C4-2B (cell line): ENCODE measurements around the gene FARSB.
A peak's percentile ranks its signal among the peaks of the same experiment; 100 is the strongest.

Source experiments
- H3K27ac ChIP-seq: fragments of 450-650 bp; 2 replicates; pipeline ENCODE4 v1.5.1; 2017
- ZFX ChIP-seq: fragments of 450-650 bp; IDR thresholded peaks from 2 replicates; pipeline ENCODE4 v1.6.1; 2017
- TF ChIP-seq, protein P1 (sequence below): fragments of 450-650 bp; conservative IDR thresholded peaks from 2 replicates; pipeline ENCODE4 v1.5.1; 2017; ENCODE audit warnings: mild to moderate bottlenecking

Gene FARSB

DNA sequence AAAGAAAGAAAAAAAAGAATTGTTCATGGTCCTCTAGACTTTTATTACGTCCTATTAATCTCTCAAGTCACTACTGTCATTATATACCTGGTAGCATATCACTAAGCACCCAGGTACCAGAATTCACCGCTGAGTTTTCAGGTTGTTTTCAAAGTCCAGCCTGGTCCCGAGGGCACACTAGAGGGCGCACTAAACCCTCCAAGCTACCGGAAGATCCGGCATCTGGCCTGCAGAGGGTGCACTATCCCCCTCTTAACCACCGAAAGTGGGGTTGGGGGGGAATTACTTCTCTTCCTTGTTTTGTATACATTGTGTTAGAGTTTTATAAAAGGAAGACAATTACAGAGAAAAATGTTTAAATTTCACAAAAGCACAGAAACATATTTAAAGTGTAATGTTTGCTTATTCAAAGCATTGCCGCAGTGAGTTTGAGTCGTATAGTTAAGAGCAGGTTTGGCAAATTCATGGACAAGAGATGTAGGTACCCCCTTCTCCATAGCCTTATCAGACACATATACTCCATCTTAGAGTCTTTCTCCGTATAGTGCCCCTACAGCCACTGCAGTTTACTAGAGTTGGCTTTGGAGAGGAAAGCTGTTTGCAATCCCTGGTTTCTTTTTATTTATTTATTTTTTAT is 34.8 kb upstream of the FARSB start:
- TF ChIP-seq, protein P1, sequence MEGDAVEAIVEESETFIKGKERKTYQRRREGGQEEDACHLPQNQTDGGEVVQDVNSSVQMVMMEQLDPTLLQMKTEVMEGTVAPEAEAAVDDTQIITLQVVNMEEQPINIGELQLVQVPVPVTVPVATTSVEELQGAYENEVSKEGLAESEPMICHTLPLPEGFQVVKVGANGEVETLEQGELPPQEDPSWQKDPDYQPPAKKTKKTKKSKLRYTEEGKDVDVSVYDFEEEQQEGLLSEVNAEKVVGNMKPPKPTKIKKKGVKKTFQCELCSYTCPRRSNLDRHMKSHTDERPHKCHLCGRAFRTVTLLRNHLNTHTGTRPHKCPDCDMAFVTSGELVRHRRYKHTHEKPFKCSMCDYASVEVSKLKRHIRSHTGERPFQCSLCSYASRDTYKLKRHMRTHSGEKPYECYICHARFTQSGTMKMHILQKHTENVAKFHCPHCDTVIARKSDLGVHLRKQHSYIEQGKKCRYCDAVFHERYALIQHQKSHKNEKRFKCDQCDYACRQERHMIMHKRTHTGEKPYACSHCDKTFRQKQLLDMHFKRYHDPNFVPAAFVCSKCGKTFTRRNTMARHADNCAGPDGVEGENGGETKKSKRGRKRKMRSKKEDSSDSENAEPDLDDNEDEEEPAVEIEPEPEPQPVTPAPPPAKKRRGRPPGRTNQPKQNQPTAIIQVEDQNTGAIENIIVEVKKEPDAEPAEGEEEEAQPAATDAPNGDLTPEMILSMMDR: peak; percentile 99
- TF ChIP-seq ZFX: no peak
- no peak overlapping the region for H3K27ac ChIP-seq

DNA sequence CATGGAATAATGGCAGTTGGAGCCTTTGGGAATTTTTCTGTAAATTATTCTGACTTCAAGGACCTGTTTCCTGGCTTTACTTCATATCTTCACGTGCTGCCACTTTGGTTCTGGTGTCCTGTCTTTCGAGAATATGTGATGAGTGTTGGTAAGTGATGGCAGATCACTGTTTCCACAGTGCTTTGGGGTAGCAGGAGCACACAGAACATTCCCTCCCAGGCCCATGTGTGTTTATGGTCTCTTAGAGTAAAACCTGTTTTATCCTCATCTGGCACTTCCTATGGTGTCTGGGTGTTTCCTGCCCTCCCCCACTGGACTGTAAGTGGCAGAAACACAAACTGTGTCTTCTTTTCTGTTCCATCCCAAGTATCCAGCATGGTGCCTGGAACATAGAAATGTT is 33.4 kb upstream of the FARSB start:
- no peak overlapping the region for H3K27ac ChIP-seq
- TF ChIP-seq, protein P1: no peak
- TF ChIP-seq ZFX: no peak

DNA sequence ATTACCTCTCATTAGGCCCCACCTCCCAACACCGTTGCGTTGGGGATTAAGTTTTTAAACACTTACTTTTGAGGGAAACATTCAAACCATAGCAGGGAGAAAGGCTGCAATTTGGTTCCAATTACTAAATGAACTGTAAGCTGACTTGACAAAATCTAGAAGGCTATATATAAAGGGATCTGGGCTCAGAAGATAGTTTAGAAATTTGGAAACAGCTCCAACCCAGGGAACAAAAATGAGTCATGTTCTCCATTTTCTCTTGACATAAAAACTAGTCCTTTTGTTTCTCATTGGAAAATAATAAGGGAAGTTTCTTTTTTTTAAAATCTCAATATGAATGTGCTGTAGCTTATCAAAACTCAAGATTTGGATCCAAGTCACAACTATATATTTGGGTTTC is 33.0 kb upstream of the FARSB start:
- TF ChIP-seq, protein P1: no peak
- no peak for TF ChIP-seq ZFX
- H3K27ac ChIP-seq: no peak overlapping the region

DNA sequence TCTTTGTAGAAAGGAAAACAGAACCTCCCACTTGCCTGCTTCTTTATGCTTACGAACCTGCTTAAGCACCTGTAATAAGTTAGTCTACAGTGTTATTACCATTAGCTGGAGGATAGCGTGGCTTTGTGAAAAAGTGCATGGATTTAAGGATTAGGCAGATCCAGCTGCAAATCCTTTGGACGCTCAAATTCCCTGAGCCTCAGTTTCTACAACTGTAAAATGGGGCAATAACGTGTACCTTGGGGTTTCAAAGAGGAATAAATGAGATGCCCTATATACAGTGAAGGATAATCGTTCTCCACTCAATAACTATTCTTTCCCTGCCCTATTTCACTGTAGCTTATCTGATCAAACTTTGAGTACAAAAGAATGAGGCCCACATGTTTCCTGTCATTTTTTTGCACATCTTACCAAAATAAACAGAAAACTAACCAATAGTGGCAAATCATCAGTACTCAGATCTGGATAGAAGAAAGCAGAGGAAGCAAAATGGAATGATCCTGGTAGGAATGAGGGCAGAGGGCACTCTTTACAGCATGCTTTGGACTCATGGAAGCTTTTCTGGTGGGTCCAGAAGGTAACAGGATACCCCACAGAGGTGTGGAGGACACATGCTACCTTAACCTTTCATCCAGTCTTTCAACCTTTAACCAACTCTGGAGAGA is 30.3 kb upstream of the FARSB start:
- H3K27ac ChIP-seq: no peak overlapping the region
- TF ChIP-seq, protein P1: no peak
- no peak for TF ChIP-seq ZFX

DNA sequence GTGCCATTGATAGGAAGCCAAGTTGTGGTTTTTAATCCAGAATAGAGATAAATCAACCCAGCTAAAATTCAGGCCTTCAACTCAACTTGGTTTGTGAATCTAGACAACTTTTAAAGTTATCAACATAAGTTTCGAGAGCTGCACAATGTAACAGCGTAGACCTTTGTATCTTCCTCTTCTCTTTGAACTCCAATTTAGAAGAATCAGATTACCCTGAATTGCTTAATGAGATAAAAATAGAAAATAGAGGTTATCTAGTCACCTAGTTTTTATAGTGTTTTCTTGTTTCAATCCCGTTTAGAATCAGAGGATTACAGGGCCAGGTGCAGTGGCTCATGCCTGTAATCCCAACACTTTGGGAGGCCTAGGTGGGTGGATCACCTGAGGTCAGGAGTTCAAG is 27.9 kb upstream of the FARSB start:
- H3K27ac ChIP-seq: no peak overlapping the region
- TF ChIP-seq, protein P1: no peak
- no peak for TF ChIP-seq ZFX

DNA sequence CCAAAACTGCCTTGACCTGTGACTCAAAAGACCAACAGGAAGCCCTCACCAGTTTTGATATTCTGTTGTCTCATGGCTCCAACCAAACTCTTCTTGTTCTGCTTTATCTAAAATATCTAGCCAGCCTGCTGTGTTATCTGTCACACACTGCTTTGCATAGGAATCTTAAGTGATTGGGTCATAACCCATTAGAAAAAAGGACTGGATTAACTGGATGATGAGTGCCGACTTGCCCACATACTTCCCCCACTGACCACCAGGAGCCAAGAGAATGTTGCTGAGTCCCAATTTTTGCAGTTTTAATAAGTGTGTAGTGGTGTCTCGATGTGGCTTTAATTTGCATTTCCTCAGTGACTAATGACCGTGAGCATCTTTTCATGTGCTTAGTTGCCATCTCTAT is 22.1 kb upstream of the FARSB start:
- TF ChIP-seq, protein P1: no peak
- TF ChIP-seq ZFX: no peak
- no peak overlapping the region for H3K27ac ChIP-seq

DNA sequence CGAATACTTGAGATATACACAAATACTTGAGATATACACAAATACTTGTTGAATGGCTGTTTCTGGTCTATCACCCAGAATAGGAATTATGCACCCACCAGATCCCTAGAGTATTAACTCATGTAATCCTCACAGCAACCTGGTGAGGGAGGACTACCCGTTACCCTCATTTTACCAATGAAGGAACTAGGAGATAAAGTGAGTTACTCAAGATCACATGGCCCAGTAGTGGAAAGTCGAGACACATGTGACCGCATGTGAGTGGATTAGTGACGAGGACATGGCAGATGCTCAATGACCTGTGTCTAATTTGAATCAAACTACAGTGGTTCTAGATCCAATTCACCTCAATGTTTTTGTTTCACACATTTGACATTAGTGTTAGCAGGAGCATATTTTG is 18.0 kb upstream of the FARSB start:
- no peak for TF ChIP-seq ZFX
- TF ChIP-seq, protein P1: no peak

More for the DNA sequence above, 18.0 kb upstream of the FARSB start:
- no peak overlapping the region for H3K27ac ChIP-seq
